CD4-positive, alpha-beta T cell (primary cell): ENCODE data around the gene CD74. TPM values are rescaled to one million over a fixed set of nuclear protein-coding genes. Genes with fewer than 3 reads are reported as not detected.

ENCODE experiments used
- ATAC-seq: fragments of 200-7000 bp; cut with Tn5 transposase; one replicate; pipeline ENCODE4 v1.10.0; 2022; ENCODE audit warnings: mild to moderate bottlenecking; ENCODE audit not compliant: poor library complexity
- CTCF ChIA-PET: fragments of 350-600 bp; sonication (Branson Sonifier 250); formaldehyde crosslinking; loops from one replicate; lab custom pipeline; 2021; ENCODE audit warnings: antibody characterized with exemption, inconsistent platforms; lab: Charles Lee
- POLR2A ChIA-PET: fragments of 350-600 bp; sonication (Branson Sonifier 250); formaldehyde crosslinking; loops from one replicate; lab custom pipeline; 2021; ENCODE audit warnings: antibody characterized with exemption, inconsistent platforms; lab: Charles Lee
- DNase-seq, 14 experiments: peaks; one replicate each; pipeline ENCODE4 v3.0.0-alpha.2; 2013 to 2020; ENCODE audit warnings: mixed read lengths in 2 of 14
- H3K27ac ChIP-seq, 2 donors: one replicate each; pipeline versions ENCODE4 v1.5.1 to v1.7.0; 2013; ENCODE audit warnings: low read length in 2 of 2, low read depth in 1 of 2, mild to moderate bottlenecking in 1 of 2
- H3K27me3 ChIP-seq, 2 experiments: 1 replicate in 1 of 2; 2 replicates in 1 of 2; pipeline versions ENCODE4 v1.6.1 to v1.7.0; 2013; ENCODE audit warnings: low read length in 2 of 2, control low read depth in 1 of 2, mild to moderate bottlenecking in 1 of 2, moderate library complexity in 1 of 2; ENCODE audit not compliant: insufficient read depth in 2 of 2, control insufficient read depth in 1 of 2
- H3K36me3 ChIP-seq: one replicate; pipeline ENCODE4 v1.6.1; 2013; ENCODE audit warnings: low read length, control low read depth; ENCODE audit not compliant: insufficient read depth
- H3K4me1 ChIP-seq: one replicate; pipeline ENCODE4 v1.6.1; 2013; ENCODE audit warnings: low read length, control low read depth; ENCODE audit not compliant: insufficient read depth
- H3K4me3 ChIP-seq: one replicate; pipeline ENCODE4 v1.5.1; 2013; ENCODE audit warnings: mild to moderate bottlenecking, low read length, moderate library complexity
- H3K9me3 ChIP-seq, 2 experiments: 1 replicate in 1 of 2; 2 replicates in 1 of 2; pipeline versions ENCODE4 v1.6.1 to v1.7.0; 2013; ENCODE audit warnings: low read length in 2 of 2, mild to moderate bottlenecking in 2 of 2, control low read depth in 1 of 2, moderate library complexity in 1 of 2; ENCODE audit not compliant: control insufficient read depth in 1 of 2, insufficient read depth in 1 of 2
- H3K27ac Mint-ChIP-seq: one replicate; pipeline ENCODE4 v1.8.0; 2020; ENCODE audit warnings: mixed read lengths
- H3K27me3 Mint-ChIP-seq: one replicate; pipeline ENCODE4 v1.8.0; 2021; ENCODE audit warnings: mixed read lengths
- H3K36me3 Mint-ChIP-seq: one replicate; pipeline ENCODE4 v1.8.0; 2021; ENCODE audit warnings: low read depth, mixed read lengths
- H3K4me1 Mint-ChIP-seq: one replicate; pipeline ENCODE4 v1.8.0; 2021; ENCODE audit warnings: low read depth, mixed read lengths
- H3K4me3 Mint-ChIP-seq: one replicate; pipeline ENCODE4 v1.8.0; 2020; ENCODE audit warnings: mild to moderate bottlenecking, mixed read lengths
- H3K9me3 Mint-ChIP-seq: one replicate; pipeline ENCODE4 v1.8.0; 2020; ENCODE audit warnings: mixed read lengths
- intact Hi-C, 2 experiments: fragments of 100-400 bp; cut with DNase I in 1 of 2; cut with micrococcal nuclease in 1 of 2; formaldehyde crosslinking; loops; one replicate each; pipeline versions ENCODE4 v1.15.1 to v1.9.0; 2023 to 2025; cut with DNase I, micrococcal nuclease
- total RNA-seq, 174 experiments: library from RNA in 2 of 174; stranded (reverse) in 2 of 174; gene quantifications; one replicate each; pipeline ENCODE4 v1.2.3 and lab custom pipeline; 2021 to 2026
- TF ChIP-seq, protein P1 (sequence below): fragments of 200-600 bp; IDR thresholded peaks from one replicate; pipeline ENCODE4 v1.8.0; 2022; ENCODE audit warnings: antibody characterized with exemption, mild to moderate bottlenecking

CD74 gene
- total RNA-seq, 2 experiments from 2014 or later, result 299 to 303 TPM

DNA sequence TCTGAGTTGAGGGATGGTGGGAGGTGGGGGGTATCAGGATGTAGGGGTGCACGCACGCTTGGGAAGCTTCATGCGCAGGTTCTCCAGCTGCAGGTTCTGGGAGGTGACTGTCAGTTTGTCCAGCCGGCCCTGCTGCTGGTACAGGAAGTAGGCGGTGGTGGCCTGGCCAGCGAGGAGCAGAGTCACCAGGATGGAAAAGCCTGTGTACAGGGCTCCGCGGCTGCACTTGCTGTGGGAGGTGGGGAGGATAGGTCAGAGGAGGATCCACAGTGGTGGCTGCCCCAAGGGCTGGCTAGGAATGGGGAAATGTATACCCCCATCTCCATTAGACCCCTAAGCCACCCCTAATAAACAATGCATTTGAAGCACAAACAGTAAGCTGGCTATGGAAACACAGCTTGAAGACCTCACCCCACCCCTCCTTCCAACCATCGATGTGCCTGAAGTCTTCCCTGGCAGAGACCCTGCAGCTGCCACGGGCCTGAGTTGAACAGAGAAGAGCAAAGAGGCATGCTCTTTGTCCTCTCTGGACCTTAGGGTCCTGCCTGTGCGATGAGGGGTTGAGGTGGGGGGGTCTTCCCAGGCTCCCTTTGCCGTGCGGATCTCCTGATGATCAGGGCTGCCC lies 5.5 kb downstream of the CD74 start:
- no peaks in the 10 kb centered on the region for H3K27me3 Mint-ChIP-seq
- DNase-seq (peak in 1 of 14 experiments; percentile 17), ATAC-seq (no peak)
- H3K36me3 ChIP-seq, result peaks cover 56% of the 10 kb centered on the region
- CTCF ChIA-PET, result no interaction called here
- H3K9me3 Mint-ChIP-seq, result no peaks in the 10 kb centered on the region
- no peaks in the 10 kb centered on the region for H3K27me3 ChIP-seq
- no peak overlapping the region for H3K4me3 ChIP-seq
- POLR2A ChIA-PET, result no interaction called here
- H3K4me1 Mint-ChIP-seq, result peaks cover 25% of the 10 kb centered on the region
- no peak overlapping the region for H3K27ac ChIP-seq
- TF ChIP-seq, protein P1, sequence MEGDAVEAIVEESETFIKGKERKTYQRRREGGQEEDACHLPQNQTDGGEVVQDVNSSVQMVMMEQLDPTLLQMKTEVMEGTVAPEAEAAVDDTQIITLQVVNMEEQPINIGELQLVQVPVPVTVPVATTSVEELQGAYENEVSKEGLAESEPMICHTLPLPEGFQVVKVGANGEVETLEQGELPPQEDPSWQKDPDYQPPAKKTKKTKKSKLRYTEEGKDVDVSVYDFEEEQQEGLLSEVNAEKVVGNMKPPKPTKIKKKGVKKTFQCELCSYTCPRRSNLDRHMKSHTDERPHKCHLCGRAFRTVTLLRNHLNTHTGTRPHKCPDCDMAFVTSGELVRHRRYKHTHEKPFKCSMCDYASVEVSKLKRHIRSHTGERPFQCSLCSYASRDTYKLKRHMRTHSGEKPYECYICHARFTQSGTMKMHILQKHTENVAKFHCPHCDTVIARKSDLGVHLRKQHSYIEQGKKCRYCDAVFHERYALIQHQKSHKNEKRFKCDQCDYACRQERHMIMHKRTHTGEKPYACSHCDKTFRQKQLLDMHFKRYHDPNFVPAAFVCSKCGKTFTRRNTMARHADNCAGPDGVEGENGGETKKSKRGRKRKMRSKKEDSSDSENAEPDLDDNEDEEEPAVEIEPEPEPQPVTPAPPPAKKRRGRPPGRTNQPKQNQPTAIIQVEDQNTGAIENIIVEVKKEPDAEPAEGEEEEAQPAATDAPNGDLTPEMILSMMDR, result no peak
- intact Hi-C loops, result no loop called here
- H3K4me1 ChIP-seq, result peaks cover 49% of the 10 kb centered on the region
- H3K9me3 ChIP-seq, result no peaks in the 10 kb centered on the region
- H3K27ac Mint-ChIP-seq, result no peak overlapping the region
- H3K4me3 Mint-ChIP-seq, result no peak overlapping the region
- H3K36me3 Mint-ChIP-seq, result peaks cover 52% of the 10 kb centered on the region

DNA sequence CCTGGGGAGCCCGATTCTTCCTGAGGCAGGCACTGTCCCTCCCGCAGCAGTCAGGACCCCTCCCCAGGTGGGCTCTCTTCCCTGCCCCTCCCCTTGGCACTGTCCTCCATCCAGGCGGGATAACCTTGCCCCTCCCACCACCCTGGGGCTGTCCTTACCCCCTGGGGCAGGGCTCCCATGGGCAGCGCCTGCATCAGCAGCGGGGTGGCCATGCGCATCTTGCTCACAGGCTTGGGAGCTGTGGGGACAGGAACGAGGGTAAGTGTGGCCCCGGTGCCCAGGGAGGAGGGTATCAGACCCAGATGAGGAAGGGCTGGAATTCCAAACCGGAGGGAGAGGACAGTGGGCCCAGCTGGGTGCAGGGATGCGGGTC lies 6.0 kb downstream of the CD74 start:
- Mint-ChIP-seq H3K27ac (no peak overlapping the region), H3K27me3 (no peaks in the 10 kb centered on the region), H3K4me3 (no peak overlapping the region), H3K4me1 (peaks cover 23% of the 10 kb centered on the region), H3K36me3 (peaks cover 57% of the 10 kb centered on the region), H3K9me3 (no peaks in the 10 kb centered on the region)
- Histone ChIP-seq H3K4me3 (no peak overlapping the region), H3K36me3 (peaks cover 61% of the 10 kb centered on the region), H3K27me3 (no peaks in the 10 kb centered on the region), H3K9me3 (no peaks in the 10 kb centered on the region), H3K4me1 (peaks cover 44% of the 10 kb centered on the region), H3K27ac (no peak overlapping the region)
- intact Hi-C loops, result no loop called here
- ATAC-seq, result no peak
- POLR2A ChIA-PET, result no interaction called here
- CTCF ChIA-PET, result no interaction called here
- DNase-seq, result peak in 1 of 14 experiments; percentile 21
- TF ChIP-seq, protein P1, result no peak

DNA sequence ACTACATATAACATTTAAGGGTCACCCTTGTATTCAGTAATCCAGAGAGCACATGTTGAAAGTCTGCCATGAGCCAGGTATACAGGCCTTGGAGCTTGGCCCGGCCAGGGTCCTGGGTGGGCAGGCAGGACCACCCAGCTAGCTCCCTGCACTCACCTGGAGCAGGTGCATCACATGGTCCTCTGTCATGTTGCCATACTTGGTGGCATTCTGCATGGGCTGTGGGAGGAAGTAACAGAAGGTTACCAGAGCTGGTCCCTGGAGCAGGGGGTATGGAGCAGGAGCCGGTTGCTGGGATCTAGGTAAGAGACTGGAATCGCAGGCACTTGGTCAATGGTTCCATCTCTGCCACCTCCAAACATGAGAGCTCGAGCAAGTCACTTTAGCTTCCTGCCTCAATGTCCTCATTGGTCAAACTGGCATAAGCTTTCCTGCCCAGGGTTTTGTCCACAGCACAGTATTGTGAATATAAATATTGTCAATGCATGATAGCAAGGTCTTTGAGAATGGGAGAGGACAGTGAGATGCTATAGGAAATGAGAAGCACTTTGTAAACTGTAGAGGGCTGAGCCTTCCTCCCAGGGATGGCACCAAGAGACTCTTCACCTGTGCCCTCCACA lies 6.5 kb downstream of the CD74 start:
- Histone ChIP-seq H3K27me3 (no peaks in the 10 kb centered on the region), H3K4me1 (peaks cover 39% of the 10 kb centered on the region), H3K4me3 (no peak overlapping the region), H3K36me3 (peaks cover 65% of the 10 kb centered on the region), H3K27ac (no peak overlapping the region), H3K9me3 (no peaks in the 10 kb centered on the region)
- ChIA-PET CTCF (no interaction called here), POLR2A (no interaction called here)
- intact Hi-C loops, result no loop called here
- Mint-ChIP-seq H3K9me3 (no peaks in the 10 kb centered on the region), H3K27ac (no peak overlapping the region), H3K27me3 (no peaks in the 10 kb centered on the region), H3K4me1 (peaks cover 18% of the 10 kb centered on the region), H3K36me3 (peaks cover 62% of the 10 kb centered on the region), H3K4me3 (no peak overlapping the region)
- no peak for ATAC-seq
- peak in 1 of 14 experiments; percentile 11 for DNase-seq
- TF ChIP-seq, protein P1, result no peak
